PFSK-1 (cell line): ENCODE results near the gene SLC26A6.

ENCODE experiments used
- POLR2AphosphoS5 ChIP-seq: IDR thresholded peaks from 2 replicates; pipeline ENCODE4 v1.6.1; 2012; ENCODE audit warnings: low read depth, mild to moderate bottlenecking, control low read depth, low read length, moderate library complexity
- TAF1 ChIP-seq: IDR thresholded peaks from 2 replicates; pipeline ENCODE4 v1.6.1; 2012; ENCODE audit warnings: low read length, control low read depth, borderline replicate concordance; ENCODE audit not compliant: insufficient read depth

GRCh38 chr3:48599077-48599501 is 36.2 kb downstream of the SLC26A6 start:
- TF ChIP-seq POLR2AphosphoS5: no peak
- TF ChIP-seq TAF1: no peak
